SK-N-SH treated with all-trans-retinoic acid at 6 μM for 48 hours (cell line): ENCODE measurements around the gene C1QTNF9B.

ENCODE experiments used
- ATAC-seq: fragments of 200-7000 bp; cut with Tn5 transposase; 3 replicates; pipeline ENCODE4 v1.9.1; 2020; ENCODE audit warnings: mild to moderate bottlenecking, moderate library complexity
- ARNTL ChIP-seq: fragments of 450-650 bp; formaldehyde crosslinking; IDR thresholded peaks from 2 replicates; pipeline ENCODE4 v1.5.0; 2020; ENCODE audit warnings: low read depth, mild to moderate bottlenecking, moderate library complexity, borderline replicate concordance
- BACH2 ChIP-seq: fragments of 250-450 bp; sonication (Bioruptor Pico); IDR thresholded peaks from 2 replicates; pipeline ENCODE4 v1.9.0; 2021; ENCODE audit warnings: mild to moderate bottlenecking, borderline replicate concordance
- CSDC2 ChIP-seq: fragments of 250-450 bp; sonication (Bioruptor Pico); IDR thresholded peaks from 2 replicates; pipeline ENCODE4 v1.5.0; 2020; ENCODE audit warnings: mild to moderate bottlenecking, moderate library complexity
- ESRRG ChIP-seq: fragments of 250-450 bp; sonication (Bioruptor Pico); IDR thresholded peaks from 2 replicates; pipeline ENCODE4 v1.6.1; 2021; ENCODE audit warnings: mild to moderate bottlenecking
- GLIS3 ChIP-seq: fragments of 250-450 bp; sonication (Bioruptor Pico); IDR thresholded peaks from 2 replicates; pipeline ENCODE4 v1.5.0; 2020; ENCODE audit warnings: mild to moderate bottlenecking, moderate library complexity
- ISL1 ChIP-seq: fragments of 250-450 bp; sonication (Bioruptor Pico); IDR thresholded peaks from 2 replicates; pipeline ENCODE4 v2.1.2; 2022; ENCODE audit warnings: mild to moderate bottlenecking, moderate library complexity
- OSR1 ChIP-seq: fragments of 250-450 bp; sonication (Bioruptor Pico); IDR thresholded peaks from 2 replicates; pipeline ENCODE4 v1.8.0; 2022; ENCODE audit warnings: moderate library complexity, mild to moderate bottlenecking, inconsistent platforms
- POU6F1 ChIP-seq: fragments of 250-450 bp; sonication (Bioruptor Pico); IDR thresholded peaks from 2 replicates; pipeline ENCODE4 v1.8.0; 2021; ENCODE audit warnings: low read depth, mild to moderate bottlenecking, moderate library complexity, borderline replicate concordance
- PPARA ChIP-seq: fragments of 250-450 bp; sonication (Bioruptor Pico); IDR thresholded peaks from 2 replicates; pipeline ENCODE4 v1.5.0; 2020; ENCODE audit warnings: mild to moderate bottlenecking, borderline replicate concordance
- RARB ChIP-seq: fragments of 250-450 bp; sonication (Bioruptor Pico); IDR thresholded peaks from 2 replicates; pipeline ENCODE4 v1.8.0; 2021; ENCODE audit warnings: mild to moderate bottlenecking, moderate library complexity
- TCF4 ChIP-seq: fragments of 250-450 bp; sonication (Bioruptor Pico); IDR thresholded peaks from 2 replicates; pipeline ENCODE4 v1.8.0; 2021; ENCODE audit warnings: mild to moderate bottlenecking, moderate library complexity, borderline replicate concordance
- TOX ChIP-seq: fragments of 250-450 bp; sonication (Bioruptor Pico); IDR thresholded peaks from 2 replicates; pipeline ENCODE4 v1.8.0; 2021; ENCODE audit warnings: mild to moderate bottlenecking, moderate library complexity, borderline replicate concordance
- ZFP30 ChIP-seq: fragments of 450-650 bp; formaldehyde crosslinking; IDR thresholded peaks from 2 replicates; pipeline ENCODE4 v1.5.0; 2022; ENCODE audit warnings: mild to moderate bottlenecking, moderate library complexity
- ZNF565 ChIP-seq: fragments of 450-650 bp; formaldehyde crosslinking; conservative IDR thresholded peaks from 2 replicates; pipeline ENCODE4 v1.5.0; 2020; ENCODE audit warnings: low read depth, mild to moderate bottlenecking, moderate library complexity
- ZNF8 ChIP-seq: fragments of 450-650 bp; formaldehyde crosslinking; IDR thresholded peaks from 2 replicates; pipeline ENCODE4 v1.5.0; 2020; ENCODE audit warnings: mild to moderate bottlenecking, moderate library complexity
- TF ChIP-seq, protein P1 (sequence below): fragments of 250-450 bp; sonication (Bioruptor Pico); IDR thresholded peaks from 2 replicates; pipeline ENCODE4 v1.8.0; 2020; ENCODE audit warnings: mild to moderate bottlenecking, moderate library complexity, borderline replicate concordance
- TF ChIP-seq, protein P2 (sequence below): fragments of 250-450 bp; sonication (Bioruptor Pico); IDR thresholded peaks from 2 replicates; pipeline ENCODE4 v1.5.1; 2021; ENCODE audit warnings: mild to moderate bottlenecking, moderate library complexity
- TF ChIP-seq, protein P3 (sequence below): fragments of 250-450 bp; sonication (Bioruptor Pico); IDR thresholded peaks from 2 replicates; pipeline ENCODE4 v1.5.0; 2020; ENCODE audit warnings: mild to moderate bottlenecking, moderate library complexity

C1QTNF9B gene

DNA sequence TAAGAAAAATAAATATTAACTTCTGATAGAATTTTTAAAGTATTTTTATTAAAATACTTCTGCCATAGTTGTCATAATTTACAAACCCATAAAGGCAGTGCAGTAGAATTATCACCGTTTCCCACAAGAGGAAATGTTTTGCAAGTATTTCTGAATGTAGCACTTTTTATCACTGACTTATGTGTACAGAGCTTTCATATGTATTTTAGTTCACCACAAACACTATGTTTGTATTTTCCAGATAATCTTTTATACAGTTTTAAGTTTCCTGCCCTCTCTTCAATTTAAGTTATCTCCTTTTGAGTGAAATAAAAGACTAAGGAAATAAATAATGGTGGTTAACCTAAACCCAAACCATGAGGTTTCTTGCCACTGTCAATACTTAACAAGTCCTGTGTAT is 32.3 kb downstream of the C1QTNF9B start (continued):
- TF ChIP-seq, protein P1, sequence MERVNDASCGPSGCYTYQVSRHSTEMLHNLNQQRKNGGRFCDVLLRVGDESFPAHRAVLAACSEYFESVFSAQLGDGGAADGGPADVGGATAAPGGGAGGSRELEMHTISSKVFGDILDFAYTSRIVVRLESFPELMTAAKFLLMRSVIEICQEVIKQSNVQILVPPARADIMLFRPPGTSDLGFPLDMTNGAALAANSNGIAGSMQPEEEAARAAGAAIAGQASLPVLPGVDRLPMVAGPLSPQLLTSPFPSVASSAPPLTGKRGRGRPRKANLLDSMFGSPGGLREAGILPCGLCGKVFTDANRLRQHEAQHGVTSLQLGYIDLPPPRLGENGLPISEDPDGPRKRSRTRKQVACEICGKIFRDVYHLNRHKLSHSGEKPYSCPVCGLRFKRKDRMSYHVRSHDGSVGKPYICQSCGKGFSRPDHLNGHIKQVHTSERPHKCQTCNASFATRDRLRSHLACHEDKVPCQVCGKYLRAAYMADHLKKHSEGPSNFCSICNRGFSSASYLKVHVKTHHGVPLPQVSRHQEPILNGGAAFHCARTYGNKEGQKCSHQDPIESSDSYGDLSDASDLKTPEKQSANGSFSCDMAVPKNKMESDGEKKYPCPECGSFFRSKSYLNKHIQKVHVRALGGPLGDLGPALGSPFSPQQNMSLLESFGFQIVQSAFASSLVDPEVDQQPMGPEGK = no peak

DNA sequence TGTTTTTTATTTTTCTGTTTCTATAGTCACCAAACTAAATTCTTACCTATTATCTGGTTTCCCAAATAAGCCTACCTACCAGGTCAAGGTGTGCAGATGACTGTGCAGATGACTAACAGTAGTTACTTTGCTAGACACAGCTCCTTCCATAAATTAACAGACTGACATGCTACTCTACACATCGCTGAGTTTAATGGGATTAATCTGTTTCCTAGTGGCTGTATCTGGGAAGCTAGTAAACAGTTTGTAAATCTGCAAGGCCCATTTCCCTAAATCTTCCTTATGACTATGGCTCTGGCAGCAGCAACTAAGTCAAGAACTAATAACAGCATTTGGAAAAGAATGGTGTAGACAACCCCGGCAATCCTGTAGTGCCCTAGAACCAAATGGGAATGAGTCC is 36.0 kb downstream of the C1QTNF9B start:
- TF ChIP-seq GLIS3 (CRISPR knock-in tag) = no peak
- no peak for TF ChIP-seq RARB (CRISPR knock-in tag)
- TF ChIP-seq ISL1 (CRISPR knock-in tag) = no peak
- no peak for TF ChIP-seq ARNTL (CRISPR knock-in tag)
- TF ChIP-seq PPARA = no peak
- TF ChIP-seq, protein P1 = no peak
- TF ChIP-seq, protein P2, sequence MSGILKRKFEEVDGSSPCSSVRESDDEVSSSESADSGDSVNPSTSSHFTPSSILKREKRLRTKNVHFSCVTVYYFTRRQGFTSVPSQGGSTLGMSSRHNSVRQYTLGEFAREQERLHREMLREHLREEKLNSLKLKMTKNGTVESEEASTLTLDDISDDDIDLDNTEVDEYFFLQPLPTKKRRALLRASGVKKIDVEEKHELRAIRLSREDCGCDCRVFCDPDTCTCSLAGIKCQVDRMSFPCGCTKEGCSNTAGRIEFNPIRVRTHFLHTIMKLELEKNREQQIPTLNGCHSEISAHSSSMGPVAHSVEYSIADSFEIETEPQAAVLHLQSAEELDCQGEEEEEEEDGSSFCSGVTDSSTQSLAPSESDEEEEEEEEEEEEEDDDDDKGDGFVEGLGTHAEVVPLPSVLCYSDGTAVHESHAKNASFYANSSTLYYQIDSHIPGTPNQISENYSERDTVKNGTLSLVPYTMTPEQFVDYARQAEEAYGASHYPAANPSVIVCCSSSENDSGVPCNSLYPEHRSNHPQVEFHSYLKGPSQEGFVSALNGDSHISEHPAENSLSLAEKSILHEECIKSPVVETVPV (CRISPR knock-in tag) = no peak
- TF ChIP-seq ZNF8 = no peak
- ATAC-seq = no peak

DNA sequence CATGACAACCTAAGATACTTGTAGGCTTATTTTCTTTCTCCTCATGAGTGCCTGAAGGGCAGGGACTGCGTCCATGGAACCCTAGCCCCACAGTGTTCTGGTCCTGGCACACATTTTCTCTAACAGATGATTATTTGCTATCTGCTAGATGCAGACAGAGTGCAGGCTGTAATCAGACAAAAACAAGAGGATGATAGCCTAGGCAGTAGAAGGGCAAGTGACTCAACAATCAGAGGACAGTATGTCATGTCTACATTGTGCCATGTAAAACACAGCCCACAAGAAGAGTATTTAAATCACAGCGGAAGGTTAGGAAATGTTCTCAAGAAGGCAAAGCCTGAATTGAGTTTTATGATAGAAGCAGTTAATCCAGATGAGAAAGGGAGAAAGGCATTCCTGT is 37.4 kb downstream of the C1QTNF9B start:
- no peak for ATAC-seq
- TF ChIP-seq GLIS3 (CRISPR knock-in tag) = no peak
- no peak for TF ChIP-seq CSDC2 (CRISPR knock-in tag)
- TF ChIP-seq BACH2 (CRISPR knock-in tag) = no peak
- TF ChIP-seq POU6F1 (CRISPR knock-in tag) = no peak
- TF ChIP-seq TCF4 (CRISPR knock-in tag) = no peak
- no peak for TF ChIP-seq ZFP30
- no peak for TF ChIP-seq OSR1 (CRISPR knock-in tag)
- no peak for TF ChIP-seq RARB (CRISPR knock-in tag)
- TF ChIP-seq ESRRG (CRISPR knock-in tag) = no peak
- TF ChIP-seq ISL1 (CRISPR knock-in tag) = no peak
- TF ChIP-seq, protein P3, sequence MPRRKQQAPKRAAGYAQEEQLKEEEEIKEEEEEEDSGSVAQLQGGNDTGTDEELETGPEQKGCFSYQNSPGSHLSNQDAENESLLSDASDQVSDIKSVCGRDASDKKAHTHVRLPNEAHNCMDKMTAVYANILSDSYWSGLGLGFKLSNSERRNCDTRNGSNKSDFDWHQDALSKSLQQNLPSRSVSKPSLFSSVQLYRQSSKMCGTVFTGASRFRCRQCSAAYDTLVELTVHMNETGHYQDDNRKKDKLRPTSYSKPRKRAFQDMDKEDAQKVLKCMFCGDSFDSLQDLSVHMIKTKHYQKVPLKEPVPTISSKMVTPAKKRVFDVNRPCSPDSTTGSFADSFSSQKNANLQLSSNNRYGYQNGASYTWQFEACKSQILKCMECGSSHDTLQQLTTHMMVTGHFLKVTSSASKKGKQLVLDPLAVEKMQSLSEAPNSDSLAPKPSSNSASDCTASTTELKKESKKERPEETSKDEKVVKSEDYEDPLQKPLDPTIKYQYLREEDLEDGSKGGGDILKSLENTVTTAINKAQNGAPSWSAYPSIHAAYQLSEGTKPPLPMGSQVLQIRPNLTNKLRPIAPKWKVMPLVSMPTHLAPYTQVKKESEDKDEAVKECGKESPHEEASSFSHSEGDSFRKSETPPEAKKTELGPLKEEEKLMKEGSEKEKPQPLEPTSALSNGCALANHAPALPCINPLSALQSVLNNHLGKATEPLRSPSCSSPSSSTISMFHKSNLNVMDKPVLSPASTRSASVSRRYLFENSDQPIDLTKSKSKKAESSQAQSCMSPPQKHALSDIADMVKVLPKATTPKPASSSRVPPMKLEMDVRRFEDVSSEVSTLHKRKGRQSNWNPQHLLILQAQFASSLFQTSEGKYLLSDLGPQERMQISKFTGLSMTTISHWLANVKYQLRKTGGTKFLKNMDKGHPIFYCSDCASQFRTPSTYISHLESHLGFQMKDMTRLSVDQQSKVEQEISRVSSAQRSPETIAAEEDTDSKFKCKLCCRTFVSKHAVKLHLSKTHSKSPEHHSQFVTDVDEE (CRISPR knock-in tag) = no peak

DNA sequence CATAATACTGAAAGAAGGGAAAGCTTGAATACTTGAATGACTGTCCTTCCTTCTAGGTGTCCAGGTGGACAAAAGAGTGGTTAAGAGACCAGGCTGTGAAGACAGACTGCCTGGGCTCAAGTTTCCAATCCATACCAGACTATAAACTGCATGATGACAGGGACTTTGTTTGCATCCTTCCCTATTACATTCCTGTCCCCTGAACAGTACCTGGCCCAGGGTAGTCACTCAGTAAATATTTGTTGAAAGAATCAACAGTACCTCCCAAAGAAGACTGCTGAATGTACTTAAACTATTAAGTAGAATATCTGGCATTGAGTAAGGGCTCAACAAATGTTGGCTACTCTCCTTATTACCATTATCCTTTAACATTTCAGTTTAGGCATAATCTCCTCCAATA is 37.8 kb downstream of the C1QTNF9B start:
- TF ChIP-seq ARNTL (CRISPR knock-in tag) (no peak), GLIS3 (CRISPR knock-in tag) (no peak), PPARA (no peak), TCF4 (CRISPR knock-in tag) (no peak), RARB (CRISPR knock-in tag) (no peak), ZNF565 (CRISPR knock-in tag) (no peak), ZNF8 (no peak), ISL1 (CRISPR knock-in tag) (no peak), TOX (no peak), POU6F1 (CRISPR knock-in tag) (no peak)
- TF ChIP-seq, all 23 proteins: peak for 0
- no peak for ATAC-seq
